Astrocyte (in vitro differentiated cells and primary cell): ENCODE measurements around the gene TBC1D14. TPM values are rescaled to one million over a fixed set of nuclear protein-coding genes. Genes with fewer than 3 reads are reported as not detected.

ENCODE experiments used
- DNase-seq: peaks from one replicate; pipeline ENCODE4 v3.0.0-alpha.2; 2010; ENCODE audit warnings: low read depth
- FAIRE-seq: peaks from 2 replicates; lab custom pipeline; 2011; peaks lifted over from hg19 to GRCh38; lab: Jason Lieb, UNC
- H2AFZ ChIP-seq: 2 replicates; pipeline ENCODE4 v1.6.0; 2012; ENCODE audit warnings: low read depth, low read length, inconsistent platforms
- H3K27ac ChIP-seq: 2 replicates; pipeline ENCODE4 v1.5.1; 2011; ENCODE audit warnings: low read depth, low read length, inconsistent platforms
- H3K27me3 ChIP-seq: 2 replicates; pipeline ENCODE4 v1.6.0; 2011; ENCODE audit warnings: low read length, inconsistent platforms; ENCODE audit not compliant: insufficient read depth
- H3K36me3 ChIP-seq: 2 replicates; pipeline ENCODE4 v1.5.1; 2011; ENCODE audit warnings: low read length, inconsistent platforms; ENCODE audit not compliant: insufficient read depth
- H3K4me1 ChIP-seq: 2 replicates; pipeline ENCODE4 v1.5.1; 2011; ENCODE audit warnings: low read length, inconsistent platforms; ENCODE audit not compliant: insufficient read depth
- H3K4me2 ChIP-seq: 2 replicates; pipeline ENCODE4 v1.6.0; 2012; ENCODE audit warnings: low read length, inconsistent platforms
- H3K4me3 ChIP-seq: 2 replicates; pipeline ENCODE4 v1.5.1; 2011; ENCODE audit warnings: low read depth, mild to moderate bottlenecking, low read length, inconsistent platforms; ENCODE audit not compliant: insufficient read depth
- H3K79me2 ChIP-seq: 2 replicates; pipeline ENCODE4 v1.6.0; 2012; ENCODE audit warnings: mild to moderate bottlenecking, low read length, inconsistent platforms; ENCODE audit not compliant: insufficient read depth
- H3K9ac ChIP-seq: 2 replicates; pipeline ENCODE4 v1.6.0; 2012; ENCODE audit warnings: mild to moderate bottlenecking, low read length, inconsistent platforms
- H3K9me3 ChIP-seq: 2 replicates; pipeline ENCODE4 v1.5.1; 2012; ENCODE audit warnings: low read depth, mild to moderate bottlenecking, low read length, inconsistent platforms; ENCODE audit not compliant: insufficient read depth
- H4K20me1 ChIP-seq: 2 replicates; pipeline ENCODE4 v1.6.0; 2012; ENCODE audit warnings: low read length, inconsistent platforms; ENCODE audit not compliant: insufficient read depth
- H3K27ac Mint-ChIP-seq: one replicate; pipeline ENCODE4 v1.8.0; 2021; ENCODE audit warnings: mild to moderate bottlenecking, mixed read lengths; ENCODE audit not compliant: unreplicated experiment
- H3K27me3 Mint-ChIP-seq: one replicate; pipeline ENCODE4 v1.8.0; 2021; ENCODE audit warnings: low read depth, mixed read lengths; ENCODE audit not compliant: unreplicated experiment
- H3K36me3 Mint-ChIP-seq: one replicate; pipeline ENCODE4 v1.8.0; 2021; ENCODE audit warnings: low read depth, mixed read lengths; ENCODE audit not compliant: unreplicated experiment
- H3K4me1 Mint-ChIP-seq: one replicate; pipeline ENCODE4 v1.8.0; 2021; ENCODE audit warnings: low read depth, mixed read lengths; ENCODE audit not compliant: unreplicated experiment
- H3K4me3 Mint-ChIP-seq: one replicate; pipeline ENCODE4 v1.8.0; 2021; ENCODE audit warnings: mild to moderate bottlenecking, moderate library complexity, mixed read lengths; ENCODE audit not compliant: unreplicated experiment
- H3K9me3 Mint-ChIP-seq: one replicate; pipeline ENCODE4 v1.8.0; 2021; ENCODE audit warnings: mild to moderate bottlenecking, mixed read lengths; ENCODE audit not compliant: unreplicated experiment
- EZH2 ChIP-seq: IDR thresholded peaks from 2 replicates; pipeline ENCODE4 v1.6.1; 2012; ENCODE audit warnings: mild to moderate bottlenecking, low read length, inconsistent platforms; ENCODE audit not compliant: insufficient read depth
- total RNA-seq: library from RNA; stranded (reverse); gene quantifications from 2 replicates; pipeline ENCODE4 v1.2.1, GENCODE V29; 2021
- TF ChIP-seq, protein P1 (sequence below): IDR thresholded peaks from 2 replicates; pipeline ENCODE4 v1.5.1; 2011; ENCODE audit warnings: low read depth, mild to moderate bottlenecking, inconsistent platforms, low read length, moderate library complexity; ENCODE audit not compliant: insufficient read depth

TBC1D14 gene
- total RNA-seq, 1 donor from 2014 or later: 30.4 TPM

DNA sequence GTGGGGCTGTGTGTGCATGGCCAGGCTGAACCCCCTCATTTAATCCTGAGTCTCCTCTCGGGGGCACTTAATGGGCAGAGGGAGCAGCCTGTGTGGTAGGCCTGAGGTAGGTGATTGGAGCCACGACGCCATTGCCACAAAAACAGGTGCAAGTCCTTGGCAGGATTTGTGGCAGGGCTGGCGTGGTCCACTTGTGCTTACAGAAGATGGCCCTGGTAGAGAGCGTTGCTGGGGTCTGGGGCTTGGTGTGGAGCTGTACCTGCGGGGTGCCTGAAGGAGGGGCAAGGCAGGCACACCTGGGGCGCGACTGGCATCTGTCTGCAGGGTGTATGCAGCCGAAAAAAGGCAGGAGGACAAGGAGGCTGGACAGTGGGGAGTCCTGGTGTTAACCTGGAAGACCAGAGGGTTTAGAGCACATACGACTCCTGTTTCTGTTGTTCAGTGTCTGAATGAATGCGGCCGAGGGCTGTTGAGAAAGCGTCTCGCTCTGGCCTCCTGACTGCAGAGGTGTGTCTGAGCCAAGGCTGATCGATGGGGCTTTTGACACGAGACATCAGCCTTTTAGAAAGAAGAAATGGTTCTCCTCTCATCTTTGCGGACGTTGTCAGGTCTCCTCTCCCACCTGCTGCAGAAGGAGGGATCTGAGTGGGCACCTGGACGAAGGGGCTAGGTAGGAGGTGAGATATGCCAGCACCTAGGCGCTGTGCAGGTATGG, 52.0 kb downstream of the TBC1D14 start:
- Histone ChIP-seq H3K36me3 (no peaks in the 10 kb centered on the region), H3K79me2 (peaks cover 3% of the 10 kb centered on the region), H3K27me3 (no peaks in the 10 kb centered on the region), H2AFZ (no peak overlapping the region), H3K9me3 (no peaks in the 10 kb centered on the region), H3K4me1 (no peaks in the 10 kb centered on the region), H3K4me2 (no peak overlapping the region), H4K20me1 (peaks cover 19% of the 10 kb centered on the region), H3K4me3 (no peak overlapping the region), H3K27ac (no peak overlapping the region), H3K9ac (no peak overlapping the region)
- Mint-ChIP-seq H3K4me1 (peaks cover 11% of the 10 kb centered on the region), H3K36me3 (no peaks in the 10 kb centered on the region), H3K9me3 (no peaks in the 10 kb centered on the region), H3K27me3 (peaks cover 4% of the 10 kb centered on the region), H3K4me3 (no peak overlapping the region), H3K27ac (no peak overlapping the region)
- FAIRE-seq: no peak
- no peak for DNase-seq
- TF ChIP-seq EZH2: no peak
- TF ChIP-seq, protein P1, sequence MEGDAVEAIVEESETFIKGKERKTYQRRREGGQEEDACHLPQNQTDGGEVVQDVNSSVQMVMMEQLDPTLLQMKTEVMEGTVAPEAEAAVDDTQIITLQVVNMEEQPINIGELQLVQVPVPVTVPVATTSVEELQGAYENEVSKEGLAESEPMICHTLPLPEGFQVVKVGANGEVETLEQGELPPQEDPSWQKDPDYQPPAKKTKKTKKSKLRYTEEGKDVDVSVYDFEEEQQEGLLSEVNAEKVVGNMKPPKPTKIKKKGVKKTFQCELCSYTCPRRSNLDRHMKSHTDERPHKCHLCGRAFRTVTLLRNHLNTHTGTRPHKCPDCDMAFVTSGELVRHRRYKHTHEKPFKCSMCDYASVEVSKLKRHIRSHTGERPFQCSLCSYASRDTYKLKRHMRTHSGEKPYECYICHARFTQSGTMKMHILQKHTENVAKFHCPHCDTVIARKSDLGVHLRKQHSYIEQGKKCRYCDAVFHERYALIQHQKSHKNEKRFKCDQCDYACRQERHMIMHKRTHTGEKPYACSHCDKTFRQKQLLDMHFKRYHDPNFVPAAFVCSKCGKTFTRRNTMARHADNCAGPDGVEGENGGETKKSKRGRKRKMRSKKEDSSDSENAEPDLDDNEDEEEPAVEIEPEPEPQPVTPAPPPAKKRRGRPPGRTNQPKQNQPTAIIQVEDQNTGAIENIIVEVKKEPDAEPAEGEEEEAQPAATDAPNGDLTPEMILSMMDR: no peak

DNA sequence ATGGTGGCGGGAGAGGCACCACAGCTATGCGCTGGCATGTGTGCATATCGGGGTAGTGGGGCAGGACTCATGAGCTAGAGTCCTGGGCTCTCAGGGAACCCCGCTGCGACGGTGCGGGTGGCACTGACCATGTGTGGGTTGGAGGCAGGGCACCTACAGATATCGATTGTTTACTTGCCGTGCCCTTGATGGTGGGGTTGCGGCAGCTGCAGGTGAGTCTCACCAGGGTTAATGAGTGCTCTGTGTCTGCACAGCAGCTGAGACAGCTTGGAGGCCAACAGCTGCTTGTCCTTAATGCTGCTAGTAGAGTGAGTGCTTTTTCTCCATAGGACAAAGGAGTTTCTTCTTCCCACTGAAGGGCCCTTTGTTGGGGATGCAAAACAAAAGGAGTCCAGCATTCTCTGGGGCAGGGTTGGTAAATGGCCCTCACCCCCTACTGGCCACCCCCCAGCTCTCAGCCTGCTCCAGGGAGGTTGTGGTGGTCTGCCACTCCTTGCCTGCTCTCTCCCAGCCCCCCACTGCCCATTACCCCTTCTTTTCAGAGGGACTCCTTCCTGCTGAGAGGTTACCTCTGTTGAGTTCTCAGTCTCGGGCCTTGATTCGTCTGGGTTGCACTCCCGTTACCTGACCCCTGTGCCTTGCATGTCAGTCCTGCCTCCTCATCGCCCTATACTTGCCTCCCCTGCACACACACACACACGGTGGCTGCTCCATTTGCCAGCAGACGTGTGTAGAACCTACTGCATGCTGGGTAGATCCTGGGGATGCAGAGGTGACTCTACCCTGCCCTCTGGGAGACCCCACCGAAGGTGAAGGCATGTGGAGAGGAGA, 52.8 kb downstream of the TBC1D14 start:
- H3K27me3 Mint-ChIP-seq: peaks cover 4% of the 10 kb centered on the region
- TF ChIP-seq EZH2: no peak
- TF ChIP-seq, protein P1: no peak
- FAIRE-seq (no peak), DNase-seq (no peak)
- H2AFZ ChIP-seq: no peak overlapping the region
- no peaks in the 10 kb centered on the region for H3K9me3 Mint-ChIP-seq
- H3K9me3 ChIP-seq: no peaks in the 10 kb centered on the region
- H4K20me1 ChIP-seq: peaks cover 23% of the 10 kb centered on the region
- H3K27ac ChIP-seq: no peak overlapping the region
- no peak overlapping the region for H3K4me2 ChIP-seq
- no peak overlapping the region for H3K4me3 ChIP-seq
- no peaks in the 10 kb centered on the region for H3K27me3 ChIP-seq
- no peaks in the 10 kb centered on the region for H3K36me3 ChIP-seq
- H3K79me2 ChIP-seq: peaks cover 3% of the 10 kb centered on the region
- H3K4me3 Mint-ChIP-seq: no peak overlapping the region
- H3K4me1 Mint-ChIP-seq: peaks cover 11% of the 10 kb centered on the region
- H3K27ac Mint-ChIP-seq: no peak overlapping the region
- no peaks in the 10 kb centered on the region for H3K4me1 ChIP-seq
- no peak overlapping the region for H3K9ac ChIP-seq
- no peaks in the 10 kb centered on the region for H3K36me3 Mint-ChIP-seq
